Astrocyte of the cerebellum (primary cell): ENCODE measurements around the gene SERPINC1.
"Not testable (repeated sequence)": the region's sequence is repeated elsewhere in the genome, so short reads cannot be mapped to it uniquely, and the experiment has no call there.

Source experiments
- DNase-seq: peaks from one replicate; pipeline ENCODE4 v3.0.0-alpha.2; 2011; ENCODE audit warnings: low read depth
- H3K4me3 ChIP-seq: 2 replicates; pipeline ENCODE4 v1.5.1; 2011; ENCODE audit warnings: mild to moderate bottlenecking, low read depth, low read length, moderate library complexity
- in situ Hi-C: cut with HindIII; loops from 2 replicates; pipeline ENCODE4 v1.10.0; 2017; ENCODE audit warnings: low sequenced_read_pairs
- TF ChIP-seq, protein P1 (sequence below): IDR thresholded peaks from 2 replicates; pipeline ENCODE4 v1.5.1; 2012; ENCODE audit warnings: low read length, low read depth, moderate library complexity, mild to moderate bottlenecking; ENCODE audit errors: missing control alignments

Gene SERPINC1

DNA sequence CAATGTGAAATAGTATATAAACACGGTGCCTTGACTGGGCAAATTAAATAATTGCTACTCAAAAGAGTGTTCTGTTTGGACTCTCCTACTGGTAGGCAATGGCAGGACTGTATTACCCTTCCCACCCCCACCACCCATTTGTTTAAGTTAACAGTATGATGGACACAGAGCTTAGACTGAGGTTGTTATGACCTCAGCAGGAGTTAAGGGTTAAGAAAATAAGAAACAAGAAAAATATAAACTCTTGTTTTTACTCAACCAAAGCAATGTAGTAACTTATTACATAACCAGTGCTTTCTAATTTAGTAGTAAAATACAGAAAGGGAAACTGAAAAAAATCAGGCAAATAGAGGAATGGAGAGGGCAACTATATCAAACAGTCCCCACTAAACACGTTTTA, 19.9 kb upstream of the SERPINC1 start:
- TF ChIP-seq, protein P1, sequence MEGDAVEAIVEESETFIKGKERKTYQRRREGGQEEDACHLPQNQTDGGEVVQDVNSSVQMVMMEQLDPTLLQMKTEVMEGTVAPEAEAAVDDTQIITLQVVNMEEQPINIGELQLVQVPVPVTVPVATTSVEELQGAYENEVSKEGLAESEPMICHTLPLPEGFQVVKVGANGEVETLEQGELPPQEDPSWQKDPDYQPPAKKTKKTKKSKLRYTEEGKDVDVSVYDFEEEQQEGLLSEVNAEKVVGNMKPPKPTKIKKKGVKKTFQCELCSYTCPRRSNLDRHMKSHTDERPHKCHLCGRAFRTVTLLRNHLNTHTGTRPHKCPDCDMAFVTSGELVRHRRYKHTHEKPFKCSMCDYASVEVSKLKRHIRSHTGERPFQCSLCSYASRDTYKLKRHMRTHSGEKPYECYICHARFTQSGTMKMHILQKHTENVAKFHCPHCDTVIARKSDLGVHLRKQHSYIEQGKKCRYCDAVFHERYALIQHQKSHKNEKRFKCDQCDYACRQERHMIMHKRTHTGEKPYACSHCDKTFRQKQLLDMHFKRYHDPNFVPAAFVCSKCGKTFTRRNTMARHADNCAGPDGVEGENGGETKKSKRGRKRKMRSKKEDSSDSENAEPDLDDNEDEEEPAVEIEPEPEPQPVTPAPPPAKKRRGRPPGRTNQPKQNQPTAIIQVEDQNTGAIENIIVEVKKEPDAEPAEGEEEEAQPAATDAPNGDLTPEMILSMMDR = no peak
- H3K4me3 ChIP-seq = no peak overlapping the region
- in situ Hi-C loops = no loop called here
- no peak for DNase-seq

DNA sequence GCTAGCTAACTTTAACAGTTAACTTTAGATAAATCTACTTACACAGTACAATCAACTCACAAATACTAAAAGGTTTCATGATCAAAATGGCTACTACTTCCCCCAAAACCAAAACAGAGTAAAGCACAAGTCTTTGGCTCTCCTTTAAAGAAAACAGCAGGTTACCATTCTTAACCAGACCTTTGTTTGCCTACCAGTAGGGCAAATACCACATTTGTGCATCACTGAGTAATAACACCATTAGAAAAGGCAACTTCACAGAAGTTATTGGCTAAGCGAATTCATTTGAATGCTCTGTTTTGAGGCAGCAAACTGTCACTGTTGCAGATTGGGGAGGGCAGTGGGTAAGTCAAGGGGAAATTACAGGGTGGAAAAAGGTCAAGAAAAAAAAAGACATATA, 17.3 kb upstream of the SERPINC1 start:
- DNase-seq = peak; percentile 40
- in situ Hi-C loops = no loop called here
- no peak overlapping the region for H3K4me3 ChIP-seq
- TF ChIP-seq, protein P1 = no peak

DNA sequence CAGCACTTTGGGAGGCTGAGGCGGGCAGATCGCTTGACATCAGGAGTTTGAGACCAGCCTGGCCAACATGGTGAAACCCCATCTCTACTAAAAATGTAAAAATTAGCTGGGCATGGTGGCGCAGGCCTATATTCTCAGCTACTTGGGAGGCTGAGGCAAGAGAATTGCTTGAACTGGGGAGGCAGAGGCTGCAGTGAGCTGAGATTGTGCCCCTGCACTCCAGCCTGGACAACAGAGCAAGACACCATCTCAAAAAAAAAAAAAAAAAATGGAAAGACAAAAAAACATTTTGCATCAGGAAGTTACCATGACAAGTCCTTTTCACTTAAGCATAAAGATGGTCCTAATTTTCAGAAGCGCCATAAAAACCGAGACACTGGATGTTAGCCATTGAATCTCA, 13.4 kb upstream of the SERPINC1 start:
- in situ Hi-C loops, H3K4me3 ChIP-seq, DNase-seq: not testable (repeated sequence)

DNA sequence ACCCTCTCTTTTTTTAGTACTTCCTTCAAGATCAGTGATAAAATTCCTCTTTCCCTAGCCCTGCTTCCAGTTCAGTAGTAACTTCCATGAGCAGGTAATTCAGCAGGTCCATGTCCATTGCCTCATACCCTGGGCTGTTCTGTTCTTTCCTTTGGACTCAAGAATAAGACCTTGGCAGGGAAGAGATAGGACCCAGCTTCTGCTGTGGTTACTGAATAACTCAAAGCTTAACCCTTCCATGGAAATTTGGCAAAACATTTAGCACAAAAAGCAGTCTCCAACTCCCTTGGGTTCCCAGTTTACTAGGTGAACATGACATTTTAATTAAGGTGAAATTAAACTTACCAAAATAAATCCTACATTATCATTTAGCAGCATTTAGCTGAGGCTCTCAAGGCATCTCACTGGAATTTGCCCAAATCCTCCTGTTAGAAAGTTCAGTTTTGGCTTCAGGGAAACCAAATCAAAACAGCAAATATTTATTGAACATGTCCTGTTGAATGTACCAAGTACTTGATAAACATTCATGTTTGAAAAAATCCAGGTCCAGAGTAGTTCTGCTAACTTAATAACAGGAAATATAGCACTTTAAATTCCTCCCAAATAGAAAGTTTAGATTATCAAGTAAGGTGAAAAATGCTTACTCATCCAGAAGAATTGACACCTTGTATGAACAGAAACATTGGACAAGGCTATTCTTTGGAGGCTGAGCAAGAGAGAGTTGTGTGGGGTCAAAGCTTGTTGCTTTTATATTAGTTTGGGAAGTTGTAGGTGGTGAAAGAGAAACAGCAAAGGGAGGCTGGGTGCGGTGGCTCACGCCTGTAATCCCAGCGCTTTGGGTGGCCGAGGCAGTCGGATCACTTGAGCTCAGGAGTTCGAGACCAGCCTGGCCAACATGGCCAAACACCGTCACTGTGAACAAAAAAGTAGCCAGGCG, 8.4 kb upstream of the SERPINC1 start:
- no peak for DNase-seq
- H3K4me3 ChIP-seq = no peak overlapping the region
- in situ Hi-C loops = no loop called here
- TF ChIP-seq, protein P1 = no peak

DNA sequence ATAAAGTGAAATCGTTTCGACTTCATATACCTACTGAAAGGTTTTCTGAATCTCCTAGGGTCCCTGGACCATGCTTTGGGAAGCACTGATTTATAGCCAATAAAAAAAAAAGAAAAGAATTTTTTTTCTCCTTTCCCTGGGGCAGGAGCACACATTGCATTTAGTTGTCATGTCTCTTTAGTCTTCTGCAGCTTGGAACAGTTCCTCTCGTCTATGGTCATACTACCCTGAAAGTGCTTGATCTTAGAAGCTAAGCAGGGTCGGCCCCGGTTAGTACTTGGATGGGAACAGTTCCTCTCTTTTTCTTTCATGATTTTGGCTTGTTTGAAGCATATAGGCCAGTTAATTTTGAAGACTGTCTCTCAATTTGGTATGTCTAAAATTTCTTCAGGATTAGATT, 3.7 kb upstream of the SERPINC1 start:
- no peak for DNase-seq
- no peak overlapping the region for H3K4me3 ChIP-seq
- in situ Hi-C loops = no loop called here
- TF ChIP-seq, protein P1 = no peak

DNA sequence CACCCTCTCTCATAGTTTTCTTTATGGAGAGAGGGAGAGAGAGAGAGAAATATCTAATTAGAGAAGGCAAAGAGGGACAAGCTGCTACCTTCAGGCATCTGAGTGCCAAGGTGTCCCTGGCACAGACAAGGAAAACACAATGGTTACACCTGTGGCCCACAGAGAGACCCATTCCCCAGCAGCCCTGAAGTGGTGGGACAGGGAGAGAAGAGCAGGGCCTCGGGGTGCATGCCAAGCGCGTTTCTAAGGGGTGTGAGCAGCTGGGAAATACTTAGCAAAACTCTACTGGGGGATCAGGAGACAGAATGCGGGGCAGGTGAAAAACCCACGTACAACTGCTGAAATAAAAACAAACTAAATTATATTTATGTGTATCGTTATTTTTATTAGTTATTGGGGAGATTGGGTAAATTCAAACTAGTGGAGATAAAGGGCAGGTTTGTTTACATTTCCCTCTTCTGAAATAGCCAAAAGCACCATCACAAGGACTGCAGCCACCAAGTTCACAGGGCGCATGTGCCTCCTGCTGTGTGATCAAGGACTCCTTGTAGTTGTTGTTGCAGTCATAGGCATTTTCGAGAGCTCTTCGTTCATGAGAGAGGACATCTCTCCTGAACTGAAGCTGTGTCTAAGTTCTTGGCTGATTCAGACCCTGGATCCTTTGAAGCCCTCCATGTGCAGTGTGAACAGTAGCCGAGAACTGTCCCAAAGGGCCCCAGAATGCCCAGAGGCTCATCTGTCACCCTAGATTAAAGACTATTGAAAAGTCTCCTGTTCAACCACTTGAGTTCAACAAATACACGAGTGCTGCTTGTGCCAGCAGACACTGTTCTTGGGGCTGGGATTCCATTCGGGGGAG, 737 bp upstream of the SERPINC1 start:
- no peak for DNase-seq
- in situ Hi-C loops = no loop called here
- TF ChIP-seq, protein P1 = no peak
- H3K4me3 ChIP-seq = no peak overlapping the region
